Natural killer cell (primary cell): ENCODE data around the gene BZW2. TPM values are rescaled to one million over a fixed set of nuclear protein-coding genes. Genes with fewer than 3 reads are reported as not detected.

Experiments used
- ATAC-seq, 3 donors: fragments of 150-1000 bp in 2 of 3; fragments of 200-7000 bp in 1 of 3; cut with Tn5 transposase; 1 replicate in 1 of 3; 2 replicates in 2 of 3; pipeline ENCODE4 v1.10.0; 2021; ENCODE audit warnings: mild to moderate bottlenecking in 2 of 3, moderate library complexity in 2 of 3
- DNase-seq, 2 donors: peaks; one replicate each; pipeline versions ENCODE4 v3.0.0 to v3.0.0-alpha.2; 2013 to 2021; ENCODE audit warnings: mixed read lengths in 1 of 2
- H3K27ac ChIP-seq: one replicate; pipeline ENCODE4 v1.5.1; 2013; ENCODE audit warnings: mild to moderate bottlenecking, low read length
- H3K27me3 ChIP-seq: one replicate; pipeline ENCODE4 v1.6.1; 2013; ENCODE audit warnings: low read length; ENCODE audit not compliant: control insufficient read depth, insufficient read depth
- H3K36me3 ChIP-seq: one replicate; pipeline ENCODE4 v1.6.1; 2013; ENCODE audit warnings: low read length; ENCODE audit not compliant: control insufficient read depth, insufficient read depth
- H3K4me1 ChIP-seq: one replicate; pipeline ENCODE4 v1.6.1; 2013; ENCODE audit warnings: low read length; ENCODE audit not compliant: control insufficient read depth, insufficient read depth
- H3K4me3 ChIP-seq: one replicate; pipeline ENCODE4 v1.5.1; 2013; ENCODE audit warnings: low read length
- H3K9me3 ChIP-seq: one replicate; pipeline ENCODE4 v1.6.1; 2013; ENCODE audit warnings: low read length; ENCODE audit not compliant: control insufficient read depth, insufficient read depth
- H3K27ac Mint-ChIP-seq, 2 donors: one replicate each; pipeline ENCODE4 v1.8.0; 2022; ENCODE audit warnings: mild to moderate bottlenecking in 2 of 2, mixed read lengths in 2 of 2, moderate library complexity in 1 of 2
- H3K27me3 Mint-ChIP-seq, 2 donors: one replicate each; pipeline ENCODE4 v1.8.0; 2022; ENCODE audit warnings: low read depth in 2 of 2, mixed read lengths in 2 of 2
- H3K36me3 Mint-ChIP-seq: one replicate; pipeline ENCODE4 v1.8.0; 2022; ENCODE audit warnings: mixed read lengths
- H3K4me1 Mint-ChIP-seq, 2 donors: one replicate each; pipeline ENCODE4 v1.8.0; 2022; ENCODE audit warnings: mixed read lengths in 2 of 2
- H3K4me3 Mint-ChIP-seq: one replicate; pipeline ENCODE4 v1.8.0; 2022; ENCODE audit warnings: mild to moderate bottlenecking, moderate library complexity, mixed read lengths
- H3K9me3 Mint-ChIP-seq, 2 donors: one replicate each; pipeline ENCODE4 v1.8.0; 2022; ENCODE audit warnings: mixed read lengths in 2 of 2
- WGBS: methylation state at CpG from one replicate; pipeline ENCODE4 v1.1.7; 2013; ENCODE audit warnings: missing lambda C conversion rate; ENCODE audit not compliant: insufficient coverage; 5-methylcytosine and 5-hydroxymethylcytosine counted together
- intact Hi-C: fragments of 100-400 bp; cut with micrococcal nuclease; formaldehyde crosslinking; loops from one replicate; pipeline ENCODE4 v1.14.2; 2022
- total RNA-seq, 4 donors: library from RNA; stranded (reverse); fragments of 120-200 nt in 1 of 4; gene quantifications; one replicate each; pipeline versions ENCODE4 v1.2.3 to v1.2.4, GENCODE V29; 2013 to 2022
- TF ChIP-seq, protein P1 (sequence below): fragments of 200-600 bp; IDR thresholded peaks from one replicate; pipeline ENCODE4 v1.8.0; 2022; ENCODE audit warnings: antibody characterized with exemption

BZW2 gene
- total RNA-seq, 3 donors from 2014 or later (not counting 1 experiment from before 2014, with no cell fraction given), result 15.3 to 21.0 (median 19.9) TPM

DNA sequence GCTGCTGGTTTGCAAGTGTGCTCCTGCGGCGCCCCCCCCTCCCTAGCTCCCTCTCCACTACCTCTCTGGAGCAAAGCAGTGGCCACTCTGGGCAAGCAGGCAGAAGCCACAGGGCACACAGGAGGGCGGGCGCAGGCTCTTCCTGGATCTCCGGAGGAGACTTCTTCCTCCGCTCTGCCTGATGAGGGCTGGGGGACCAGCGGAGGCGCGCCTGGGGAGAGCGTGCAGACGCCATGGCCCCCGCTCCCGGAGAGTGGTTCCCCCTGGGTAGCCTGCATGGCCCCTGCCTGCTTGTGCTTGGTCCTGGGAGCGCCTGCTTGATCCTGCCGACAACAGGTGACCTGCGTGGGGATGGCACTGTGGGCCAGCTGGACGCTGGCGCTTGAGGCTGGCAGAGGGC is 29.4 kb upstream of the BZW2 start:
- peaks cover 7% of the 10 kb centered on the region for H3K36me3 Mint-ChIP-seq
- no peaks in the 10 kb centered on the region for H3K9me3 Mint-ChIP-seq
- no peak overlapping the region for H3K4me3 Mint-ChIP-seq
- no peak overlapping the region for H3K27ac ChIP-seq
- intact Hi-C loops, result no loop called here
- peaks cover 0 to 6% of the 10 kb centered on the region in 2 donors for H3K4me1 Mint-ChIP-seq
- H3K9me3 ChIP-seq, result no peaks in the 10 kb centered on the region
- DNase-seq (no peak), ATAC-seq (no peak)
- H3K4me1 ChIP-seq, result no peaks in the 10 kb centered on the region
- WGBS, result 92% methylated on average over 17 of the region's 18 CpGs
- H3K27ac Mint-ChIP-seq, result no peak overlapping the region
- no peaks in the 10 kb centered on the region for H3K27me3 ChIP-seq
- H3K27me3 Mint-ChIP-seq, result no peaks in the 10 kb centered on the region
- TF ChIP-seq, protein P1, sequence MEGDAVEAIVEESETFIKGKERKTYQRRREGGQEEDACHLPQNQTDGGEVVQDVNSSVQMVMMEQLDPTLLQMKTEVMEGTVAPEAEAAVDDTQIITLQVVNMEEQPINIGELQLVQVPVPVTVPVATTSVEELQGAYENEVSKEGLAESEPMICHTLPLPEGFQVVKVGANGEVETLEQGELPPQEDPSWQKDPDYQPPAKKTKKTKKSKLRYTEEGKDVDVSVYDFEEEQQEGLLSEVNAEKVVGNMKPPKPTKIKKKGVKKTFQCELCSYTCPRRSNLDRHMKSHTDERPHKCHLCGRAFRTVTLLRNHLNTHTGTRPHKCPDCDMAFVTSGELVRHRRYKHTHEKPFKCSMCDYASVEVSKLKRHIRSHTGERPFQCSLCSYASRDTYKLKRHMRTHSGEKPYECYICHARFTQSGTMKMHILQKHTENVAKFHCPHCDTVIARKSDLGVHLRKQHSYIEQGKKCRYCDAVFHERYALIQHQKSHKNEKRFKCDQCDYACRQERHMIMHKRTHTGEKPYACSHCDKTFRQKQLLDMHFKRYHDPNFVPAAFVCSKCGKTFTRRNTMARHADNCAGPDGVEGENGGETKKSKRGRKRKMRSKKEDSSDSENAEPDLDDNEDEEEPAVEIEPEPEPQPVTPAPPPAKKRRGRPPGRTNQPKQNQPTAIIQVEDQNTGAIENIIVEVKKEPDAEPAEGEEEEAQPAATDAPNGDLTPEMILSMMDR, result no peak
- no peak overlapping the region for H3K4me3 ChIP-seq
- peaks cover 44% of the 10 kb centered on the region for H3K36me3 ChIP-seq

DNA sequence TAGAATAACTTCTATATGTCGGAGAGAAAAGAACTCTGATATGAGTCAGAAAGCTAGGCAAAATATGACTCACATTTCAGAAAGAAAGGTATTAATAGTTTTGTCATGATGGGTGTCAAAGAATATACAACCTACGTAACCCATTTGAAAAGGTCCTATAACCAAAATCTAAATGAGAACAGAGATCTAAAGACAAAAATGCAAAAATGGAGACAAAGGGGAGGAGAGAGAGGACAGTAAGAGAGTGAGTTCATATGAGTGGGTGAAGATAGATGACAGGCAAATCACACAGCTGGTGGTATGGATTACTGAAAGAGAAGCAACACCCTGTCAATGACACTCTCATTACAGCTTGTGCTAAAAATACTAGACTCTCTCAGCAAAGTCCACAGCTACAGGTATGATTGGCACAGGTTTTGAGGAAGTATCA is 26.0 kb upstream of the BZW2 start:
- peaks cover 7% of the 10 kb centered on the region for H3K36me3 Mint-ChIP-seq
- 78% methylated on average over 1 of the region's 2 CpGs for WGBS
- ATAC-seq, result peak in 1 of 3 donors; percentile 35

DNA sequence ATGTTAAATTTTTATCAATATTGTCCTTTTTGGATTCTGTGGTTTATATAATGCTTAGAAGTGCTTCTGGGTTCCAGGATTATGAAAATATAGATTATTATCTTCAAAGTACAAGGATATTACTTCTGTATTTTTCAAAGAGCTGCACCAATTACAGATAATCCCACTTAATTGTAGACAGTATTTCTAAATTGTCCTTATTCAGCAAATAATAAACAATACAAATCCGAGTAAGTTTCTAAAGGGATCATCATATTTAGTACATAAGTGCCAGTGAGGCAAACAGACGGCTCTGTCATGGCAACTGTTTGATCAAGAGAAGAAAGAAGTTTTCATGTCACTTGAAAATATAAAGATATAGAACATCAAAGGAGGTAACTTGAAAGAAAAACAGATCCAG is 19.6 kb upstream of the BZW2 start:
- no peaks in the 10 kb centered on the region for H3K27me3 Mint-ChIP-seq
- Histone ChIP-seq H3K36me3 (peaks cover 37% of the 10 kb centered on the region), H3K4me3 (no peak overlapping the region), H3K27me3 (no peaks in the 10 kb centered on the region), H3K27ac (no peak overlapping the region), H3K4me1 (no peaks in the 10 kb centered on the region), H3K9me3 (no peaks in the 10 kb centered on the region)
- H3K4me3 Mint-ChIP-seq, result no peak overlapping the region
- ATAC-seq, result no peak
- no peak for DNase-seq
- peaks cover 0 to 6% of the 10 kb centered on the region in 2 donors for H3K4me1 Mint-ChIP-seq
- no peak overlapping the region for H3K27ac Mint-ChIP-seq
- 100% methylated on average over 2 of the region's 2 CpGs for WGBS
- intact Hi-C loops, result no loop called here
- H3K9me3 Mint-ChIP-seq, result no peaks in the 10 kb centered on the region
- TF ChIP-seq, protein P1, result no peak
- H3K36me3 Mint-ChIP-seq, result no peaks in the 10 kb centered on the region

More for the DNA sequence above, 26.0 kb upstream of the BZW2 start:
- Mint-ChIP-seq H3K27me3 (no peaks in the 10 kb centered on the region), H3K4me1 (peaks cover 0 to 6% of the 10 kb centered on the region in 2 donors), H3K27ac (no peak overlapping the region), H3K4me3 (no peak overlapping the region), H3K9me3 (no peaks in the 10 kb centered on the region)
- no peaks in the 10 kb centered on the region for H3K27me3 ChIP-seq
- H3K9me3 ChIP-seq, result no peaks in the 10 kb centered on the region
- H3K36me3 ChIP-seq, result peaks cover 48% of the 10 kb centered on the region
- no peaks in the 10 kb centered on the region for H3K4me1 ChIP-seq
- H3K4me3 ChIP-seq, result no peak overlapping the region
- intact Hi-C loops, result no loop called here
- TF ChIP-seq, protein P1, result no peak
- no peak for DNase-seq
- H3K27ac ChIP-seq, result no peak overlapping the region

DNA sequence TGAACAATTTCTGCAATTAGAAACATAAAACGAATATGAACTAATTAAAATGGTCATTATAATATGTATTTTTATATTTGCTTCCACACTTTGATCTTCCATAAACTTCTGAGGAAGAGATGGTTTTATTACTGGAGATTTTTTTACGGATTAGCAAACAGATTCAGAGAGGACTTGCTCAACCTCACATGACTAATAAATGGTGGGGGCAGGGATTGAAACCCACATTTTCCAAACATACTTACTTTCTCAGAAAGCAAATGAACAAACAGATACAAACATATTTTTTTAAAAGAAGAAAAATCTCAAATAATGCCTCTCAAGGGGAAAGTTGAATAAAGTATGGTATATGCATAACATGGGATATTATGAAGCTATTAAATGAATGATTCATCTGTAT is 18.7 kb upstream of the BZW2 start:
- TF ChIP-seq, protein P1, result no peak
- Histone ChIP-seq H3K27ac (no peak overlapping the region), H3K4me3 (no peak overlapping the region), H3K4me1 (no peaks in the 10 kb centered on the region), H3K27me3 (no peaks in the 10 kb centered on the region), H3K36me3 (peaks cover 32% of the 10 kb centered on the region), H3K9me3 (no peaks in the 10 kb centered on the region)
- intact Hi-C loops, result no loop called here
- no peak for DNase-seq
- Mint-ChIP-seq H3K36me3 (peaks cover 6% of the 10 kb centered on the region), H3K4me1 (peaks cover 0 to 6% of the 10 kb centered on the region in 2 donors), H3K27ac (no peak overlapping the region), H3K9me3 (no peaks in the 10 kb centered on the region), H3K27me3 (no peaks in the 10 kb centered on the region), H3K4me3 (no peak overlapping the region)
- WGBS, result no CpG with 5 or more reads among the region's 2 CpGs
- ATAC-seq, result no peak
